GM19324 (cell line): ENCODE measurements around the gene KCNG4.
"Not testable (repeated sequence)": the region's sequence is repeated elsewhere in the genome, so short reads cannot be mapped to it uniquely, and the experiment has no call there.

ENCODE experiments used
- ATAC-seq: cut with Tn5 transposase; IDR thresholded peaks from one replicate; pipeline ENCODE4 v1.9.1; 2021; ENCODE audit warnings: mild to moderate bottlenecking, moderate library complexity; ENCODE audit not compliant: unreplicated experiment, low FRiP score

Gene KCNG4

DNA sequence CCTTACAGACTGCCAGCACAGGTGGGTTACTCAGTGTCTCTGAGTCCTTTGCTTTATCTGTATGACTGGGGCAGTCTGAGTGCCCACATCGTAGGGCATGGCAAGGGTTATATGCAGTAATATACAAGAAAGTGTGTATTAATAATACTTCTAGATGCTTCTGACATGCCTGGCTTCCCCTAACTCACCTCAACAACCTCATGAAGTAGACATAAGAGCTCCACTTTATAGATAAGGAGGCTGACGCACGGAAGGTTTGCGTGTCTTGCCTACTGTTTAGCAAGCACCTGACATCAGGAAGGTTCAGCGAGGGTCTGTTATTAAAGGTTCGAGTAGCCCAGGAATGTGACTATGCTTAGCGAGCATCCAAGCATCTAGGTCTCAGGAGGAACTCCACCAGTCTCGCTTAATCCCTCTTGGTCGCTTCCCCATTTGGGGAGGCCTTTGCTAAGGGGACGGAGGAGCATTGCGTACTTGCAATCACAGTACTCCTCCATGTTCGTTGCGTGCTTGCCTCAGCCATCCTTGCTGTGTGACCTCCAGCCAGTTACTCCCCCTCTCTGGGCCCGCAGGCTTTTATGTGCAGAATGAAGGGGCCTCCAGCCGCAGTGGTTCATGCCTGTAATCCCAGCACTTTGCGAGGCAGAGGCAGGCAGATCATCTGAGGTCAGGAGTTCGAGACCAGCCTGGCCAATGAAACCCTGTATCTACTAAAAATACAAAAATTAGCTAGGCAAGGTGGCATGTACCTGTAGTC is 1.6 kb downstream of the KCNG4 start:
- ATAC-seq = no peak

GRCh38 chr16:84236671-84237070 is 3.1 kb downstream of the KCNG4 start:
- ATAC-seq = no peak

DNA sequence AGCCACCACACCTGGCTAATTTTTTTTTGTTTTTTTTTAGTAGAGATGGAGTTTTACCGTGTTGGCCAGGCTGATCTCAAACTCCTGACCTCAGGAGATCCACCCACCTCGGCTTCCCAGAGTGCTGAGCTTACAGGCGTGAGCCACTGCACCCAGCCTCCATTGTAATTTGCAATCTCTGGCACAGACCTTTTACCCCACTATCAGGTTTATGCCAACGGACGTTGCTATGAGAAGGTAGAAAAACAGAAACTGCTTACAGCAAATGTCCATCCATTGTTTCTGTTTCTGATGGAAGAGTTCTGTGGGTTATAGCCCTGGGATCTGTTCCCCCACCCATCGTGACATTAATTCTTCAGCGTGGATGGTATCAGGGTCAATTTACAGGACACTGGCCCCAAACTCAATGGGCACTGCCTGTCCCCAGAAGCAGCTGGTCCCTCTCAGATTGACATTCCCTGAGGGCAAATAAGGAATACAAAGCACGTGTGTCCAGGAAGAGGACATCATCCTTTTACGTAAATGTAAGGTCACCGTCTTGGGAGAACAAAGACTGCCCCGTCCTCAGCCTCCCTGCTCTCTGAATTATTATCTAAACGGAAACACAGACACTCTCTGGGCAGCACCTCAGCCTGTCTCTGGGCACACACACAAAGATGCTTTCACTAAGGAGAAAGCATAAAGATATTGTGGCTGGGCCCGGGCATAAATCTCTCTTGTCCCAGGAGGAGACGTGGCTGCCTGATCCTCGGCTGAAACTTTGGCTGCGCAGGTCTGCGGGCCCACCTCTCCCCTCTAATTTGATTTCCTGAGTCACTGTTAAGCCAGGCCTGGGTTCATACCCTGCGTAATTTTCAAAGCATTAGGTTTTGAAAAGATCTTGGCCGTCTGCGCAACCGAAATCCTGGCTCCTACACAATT is 5.2 kb downstream of the KCNG4 start:
- no peak for ATAC-seq

GRCh38 chr16:84233748-84234147 is 6.1 kb downstream of the KCNG4 start:
- ATAC-seq = no peak

DNA sequence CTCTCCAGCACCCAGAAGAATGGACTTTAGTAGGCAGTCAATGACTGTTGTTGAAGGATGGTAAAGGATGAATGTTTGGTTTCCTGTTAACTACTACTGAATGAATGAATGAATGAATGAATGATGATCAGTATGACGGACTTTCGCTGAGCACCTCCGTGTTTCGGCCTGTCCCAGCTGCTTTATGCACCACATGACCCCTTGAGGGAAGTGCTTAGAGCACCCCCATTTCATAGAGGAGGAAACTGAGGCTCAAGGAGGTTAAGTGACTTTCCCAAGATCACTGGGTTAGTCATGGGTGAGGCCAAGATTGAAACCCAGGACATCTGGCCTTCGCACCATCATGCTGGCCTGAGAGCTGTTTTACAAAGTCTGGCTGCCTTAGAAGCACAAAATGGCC is 6.8 kb downstream of the KCNG4 start:
- ATAC-seq = no peak

DNA sequence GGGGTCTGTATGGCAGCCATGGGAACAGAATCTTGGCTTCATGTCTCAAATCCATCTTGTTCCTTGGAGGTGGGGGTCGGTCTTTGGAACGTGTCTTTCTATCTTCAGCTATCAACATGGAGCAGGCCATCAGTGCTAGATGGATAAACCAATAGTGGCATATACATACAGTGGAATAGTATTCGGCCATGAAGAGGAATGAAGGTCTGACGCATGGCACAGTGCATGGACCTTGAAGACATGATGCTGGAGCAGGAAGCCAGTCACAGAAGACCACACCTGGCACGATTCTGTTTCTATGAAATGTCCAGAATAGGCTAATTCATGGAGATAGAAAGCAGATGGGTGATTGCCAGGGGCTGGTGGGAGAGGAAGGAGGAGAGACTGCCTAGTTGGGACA is 7.8 kb downstream of the KCNG4 start:
- ATAC-seq = no peak

GRCh38 chr16:84229471-84229870 is 10.3 kb downstream of the KCNG4 start:
- no peak for ATAC-seq

GRCh38 chr16:84228256-84228838 is 11.5 kb downstream of the KCNG4 start:
- no peak for ATAC-seq

GRCh38 chr16:84227548-84227947 is 12.3 kb downstream of the KCNG4 start:
- ATAC-seq = no peak

DNA sequence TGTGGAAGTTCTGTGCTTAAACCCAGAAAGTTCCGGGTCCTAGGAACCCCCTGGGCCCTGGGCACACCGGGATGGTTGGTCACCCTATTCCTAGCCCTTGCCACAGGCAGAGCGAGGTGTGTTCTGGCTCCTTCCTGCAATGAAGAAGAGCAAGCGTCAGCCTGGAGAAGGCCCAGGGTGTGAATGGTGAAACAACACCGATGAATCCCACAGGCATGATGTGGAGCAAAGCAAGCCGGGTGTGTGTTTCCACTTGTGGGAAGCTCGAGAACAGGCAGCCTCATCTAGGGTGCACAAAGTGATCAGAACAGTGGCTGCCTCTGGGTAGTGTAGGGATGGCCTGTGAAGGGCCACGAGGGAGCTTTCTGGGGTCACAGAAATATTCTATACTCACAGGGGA is 13.8 kb downstream of the KCNG4 start:
- no peak for ATAC-seq

- ATAC-seq = no peak
Measured at GRCh38 chr16:84225571-84225970, 14.2 kb downstream of the KCNG4 start.

- ATAC-seq = no peak
Measured at GRCh38 chr16:84225126-84225525, 14.7 kb downstream of the KCNG4 start.

DNA sequence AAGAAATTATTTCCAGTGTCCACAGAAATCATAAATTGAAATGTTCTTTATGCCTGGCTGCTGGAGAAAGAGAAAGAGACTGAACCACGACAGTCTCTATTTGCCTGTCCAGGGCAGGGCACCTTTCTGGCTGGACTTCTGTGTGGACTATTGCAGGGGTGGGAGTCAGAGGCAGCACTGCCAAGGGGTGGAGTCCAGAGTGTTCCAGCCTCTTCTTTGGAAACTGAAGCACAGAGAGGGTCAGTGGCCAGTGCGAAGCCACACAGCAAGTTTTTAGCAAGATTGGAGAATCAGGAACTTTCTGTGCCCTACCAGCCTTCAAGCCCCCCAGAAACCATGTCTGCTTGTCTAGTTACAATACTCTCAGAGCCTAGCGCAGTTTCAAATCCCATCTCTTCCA is 15.3 kb downstream of the KCNG4 start:
- no peak for ATAC-seq

DNA sequence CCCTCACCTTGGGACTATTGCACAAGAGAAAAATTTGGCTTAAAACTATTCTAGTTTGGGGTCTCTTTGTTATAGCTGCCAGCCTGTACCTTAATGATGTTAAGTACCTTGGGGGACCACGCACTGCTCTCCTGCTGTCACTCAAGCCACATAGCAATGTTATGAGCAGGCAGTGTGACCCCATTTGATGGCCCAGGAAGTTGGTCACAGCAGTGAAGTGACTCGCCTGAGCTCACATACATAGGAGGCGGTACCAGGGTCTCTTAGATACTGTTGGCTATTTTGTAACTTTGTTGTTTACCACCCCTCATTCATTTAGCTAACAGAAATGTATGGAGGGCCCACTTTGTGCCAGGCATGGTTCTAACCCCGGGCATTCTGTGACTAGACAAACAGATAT is 16.4 kb downstream of the KCNG4 start:
- no peak for ATAC-seq

GRCh38 chr16:84220851-84221250 is 19.0 kb downstream of the KCNG4 start:
- no peak for ATAC-seq

DNA sequence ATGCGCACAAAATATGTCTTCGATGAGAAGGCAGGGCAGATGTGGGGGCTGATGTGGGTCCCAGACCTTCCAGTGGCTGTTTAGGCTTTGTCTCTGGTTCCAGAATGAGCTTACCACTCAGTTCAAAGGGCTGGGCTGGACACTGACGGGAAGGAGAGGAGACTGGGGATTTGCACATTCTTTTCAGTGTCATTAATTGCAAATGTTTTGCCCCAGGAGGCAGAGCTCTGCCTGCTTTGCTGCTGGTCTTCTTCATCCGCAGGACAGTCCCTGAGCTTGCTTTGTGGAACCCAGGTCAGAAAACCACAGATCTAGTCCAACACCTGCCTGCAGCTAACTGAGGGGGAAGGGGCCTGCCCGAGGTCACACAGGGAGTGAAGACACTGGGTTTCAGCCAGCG is 20.9 kb downstream of the KCNG4 start:
- ATAC-seq = no peak

- no peak for ATAC-seq
Measured at GRCh38 chr16:84218176-84218823, 21.5 kb downstream of the KCNG4 start.

GRCh38 chr16:84216144-84216543 is 23.7 kb downstream of the KCNG4 start:
- ATAC-seq = not testable (repeated sequence)

- ATAC-seq = no peak
Measured at GRCh38 chr16:84215531-84215930, 24.3 kb downstream of the KCNG4 start.

DNA sequence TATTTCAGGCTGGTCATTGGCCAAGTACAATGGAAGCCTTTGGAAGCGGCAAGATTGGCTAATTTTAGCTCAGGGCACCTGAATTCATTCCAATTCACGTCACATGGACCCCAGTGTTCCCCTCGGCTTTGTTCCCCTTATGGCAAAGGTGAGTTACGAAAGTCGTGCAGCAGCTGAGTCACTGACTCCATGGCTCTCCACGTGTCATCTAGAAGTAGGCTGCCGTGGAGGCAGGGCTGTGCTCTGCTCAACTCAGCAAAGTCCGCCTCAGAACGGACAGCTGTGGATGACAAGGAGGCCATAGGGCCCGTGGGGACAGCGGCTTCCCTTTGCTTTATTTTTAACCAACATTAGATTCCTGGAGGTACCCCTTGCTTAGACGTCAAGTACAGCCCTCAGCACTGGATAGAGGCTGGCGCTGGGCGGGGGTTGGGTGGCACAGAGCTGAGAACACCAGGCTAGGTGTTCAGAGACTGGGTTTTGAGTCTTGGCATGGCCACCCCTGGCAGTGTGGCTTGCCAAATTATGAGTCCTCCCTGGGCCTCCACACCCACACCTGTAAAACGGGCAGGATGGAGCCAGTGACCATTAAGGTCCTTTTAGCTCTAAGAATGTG is 25.3 kb downstream of the KCNG4 start:
- no peak for ATAC-seq
